Stomach (tissue), 4 donors: ENCODE results near the gene CERKL.

ENCODE experiments used
- POLR2A ChIP-seq, 4 donors: fragments of 450-650 bp; IDR thresholded peaks; one replicate each; pipeline ENCODE4 v1.6.1; 2016; ENCODE audit warnings: antibody characterized with exemption in 4 of 4, control low read depth in 2 of 4, mild to moderate bottlenecking in 1 of 4, moderate library complexity in 1 of 4
- POLR2AphosphoS5 ChIP-seq, 3 donors: sonication (generic); formaldehyde crosslinking; IDR thresholded peaks; one replicate each; pipeline ENCODE4 v1.6.1; 2016; ENCODE audit warnings: antibody characterized with exemption in 3 of 3
- TF ChIP-seq, protein P1 (sequence below), 7 experiments: fragments of 450-650 bp in 4 of 7; fragments of 200-600 bp in 3 of 7; sonication (generic) in 3 of 7; IDR thresholded peaks; one replicate each; pipeline ENCODE4 v1.5.1; 2016 to 2019; ENCODE audit warnings: antibody characterized with exemption in 7 of 7, control low read depth in 2 of 7, mild to moderate bottlenecking in 1 of 7

- TF ChIP-seq, protein P1, sequence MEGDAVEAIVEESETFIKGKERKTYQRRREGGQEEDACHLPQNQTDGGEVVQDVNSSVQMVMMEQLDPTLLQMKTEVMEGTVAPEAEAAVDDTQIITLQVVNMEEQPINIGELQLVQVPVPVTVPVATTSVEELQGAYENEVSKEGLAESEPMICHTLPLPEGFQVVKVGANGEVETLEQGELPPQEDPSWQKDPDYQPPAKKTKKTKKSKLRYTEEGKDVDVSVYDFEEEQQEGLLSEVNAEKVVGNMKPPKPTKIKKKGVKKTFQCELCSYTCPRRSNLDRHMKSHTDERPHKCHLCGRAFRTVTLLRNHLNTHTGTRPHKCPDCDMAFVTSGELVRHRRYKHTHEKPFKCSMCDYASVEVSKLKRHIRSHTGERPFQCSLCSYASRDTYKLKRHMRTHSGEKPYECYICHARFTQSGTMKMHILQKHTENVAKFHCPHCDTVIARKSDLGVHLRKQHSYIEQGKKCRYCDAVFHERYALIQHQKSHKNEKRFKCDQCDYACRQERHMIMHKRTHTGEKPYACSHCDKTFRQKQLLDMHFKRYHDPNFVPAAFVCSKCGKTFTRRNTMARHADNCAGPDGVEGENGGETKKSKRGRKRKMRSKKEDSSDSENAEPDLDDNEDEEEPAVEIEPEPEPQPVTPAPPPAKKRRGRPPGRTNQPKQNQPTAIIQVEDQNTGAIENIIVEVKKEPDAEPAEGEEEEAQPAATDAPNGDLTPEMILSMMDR (IDR thresholded peaks at IDR 0.05) = no peak
- no peak for TF ChIP-seq POLR2A (IDR thresholded peaks at IDR 0.05)
- TF ChIP-seq POLR2AphosphoS5 (IDR thresholded peaks at IDR 0.05) = no peak
Measured at GRCh38 chr2:181690860-181691259, 34.0 kb upstream of the CERKL start.
